MM.1S (cell line): Measurements from ENCODE around the gene C4orf17.
A peak's percentile ranks its signal among the peaks of the same experiment; 100 is the strongest.

Experiments used
- DNase-seq: peaks from one replicate; pipeline ENCODE4 v3.0.0-alpha.2; 2015
- H2AFZ ChIP-seq: fragments of 300-600 bp; sonication (generic); 2 replicates; pipeline ENCODE4 v1.6.0; 2016; ENCODE audit warnings: antibody characterized with exemption, low read length
- H3F3A ChIP-seq: fragments of 300-600 bp; sonication (generic); 2 replicates; pipeline ENCODE4 v1.6.1; 2016; ENCODE audit warnings: mild to moderate bottlenecking, antibody characterized with exemption, low read length, moderate library complexity, mixed read lengths; ENCODE audit not compliant: insufficient read depth
- H3K27ac ChIP-seq: fragments of 300-600 bp; sonication (generic); 2 replicates; pipeline ENCODE4 v1.5.1; 2016; ENCODE audit warnings: mild to moderate bottlenecking, low read length
- H3K27me3 ChIP-seq: fragments of 300-600 bp; sonication (generic); replicated peaks from 2 replicates; pipeline ENCODE4 v1.6.0; 2016; ENCODE audit warnings: low read length; ENCODE audit not compliant: insufficient read depth
- H3K36me3 ChIP-seq: fragments of 300-600 bp; sonication (generic); replicated peaks from 2 replicates; pipeline ENCODE4 v1.6.1; 2016; ENCODE audit warnings: mild to moderate bottlenecking, low read length, mixed read lengths; ENCODE audit not compliant: insufficient read depth
- H3K4me1 ChIP-seq: fragments of 300-600 bp; sonication (generic); 2 replicates; pipeline ENCODE4 v1.6.1; 2016; ENCODE audit warnings: low read length, mixed read lengths
- H3K4me2 ChIP-seq: fragments of 300-600 bp; sonication (generic); 2 replicates; pipeline ENCODE4 v1.6.0; 2016; ENCODE audit warnings: low read depth, low read length
- H3K4me3 ChIP-seq: fragments of 300-600 bp; sonication (generic); 2 replicates; pipeline ENCODE4 v1.5.1; 2016; ENCODE audit warnings: low read length, mixed read lengths
- H3K79me2 ChIP-seq: fragments of 300-600 bp; sonication (generic); 2 replicates; pipeline ENCODE4 v1.6.1; 2016; ENCODE audit warnings: mixed run types, low read length, mixed read lengths
- H3K9ac ChIP-seq: fragments of 300-600 bp; sonication (generic); 2 replicates; pipeline ENCODE4 v1.6.1; 2016; ENCODE audit warnings: low read length, mixed read lengths
- H3K9me2 ChIP-seq: fragments of 300-600 bp; sonication (generic); replicated peaks from 2 replicates; pipeline ENCODE4 v1.6.1; 2016; ENCODE audit warnings: mild to moderate bottlenecking, low read length, mixed read lengths; ENCODE audit not compliant: insufficient read depth
- H3K9me3 ChIP-seq: fragments of 300-600 bp; sonication (generic); replicated peaks from 2 replicates; pipeline ENCODE4 v1.6.1; 2016; ENCODE audit warnings: mild to moderate bottlenecking, low read length, mixed read lengths; ENCODE audit not compliant: insufficient read depth
- H4K20me1 ChIP-seq: fragments of 300-600 bp; sonication (generic); 2 replicates; pipeline ENCODE4 v1.6.1; 2016; ENCODE audit warnings: mild to moderate bottlenecking, low read length, moderate library complexity, mixed read lengths; ENCODE audit not compliant: insufficient read depth
- EZH2 ChIP-seq: fragments of 300-600 bp; sonication (generic); optimal IDR thresholded peaks from 2 replicates; pipeline ENCODE3; 2017; ENCODE audit warnings: low read depth, mild to moderate bottlenecking, antibody characterized with exemption, low read length, mixed read lengths
- EZH2phosphoT487 ChIP-seq: fragments of 300-600 bp; sonication (generic); IDR thresholded peaks from 2 replicates; pipeline ENCODE4 v1.6.1; 2018; ENCODE audit warnings: antibody characterized with exemption, low read length
- TF ChIP-seq, protein P1 (sequence below): fragments of 300-600 bp; sonication (generic); IDR thresholded peaks from 2 replicates; pipeline ENCODE4 v1.5.1; 2016; ENCODE audit warnings: antibody characterized with exemption, low read length, mixed read lengths

C4orf17 gene

GRCh38 chr4:99510721-99511120, at the start of gene C4orf17:
TSS of gene C4orf17 (plus strand) at chr4:99511021. CDS start at chr4:99513082, 2,061 bp downstream.
- H3K4me1 ChIP-seq, result no peaks in the 10 kb centered on the region
- no peak within 1 kb of the TSS for H3K27ac ChIP-seq
- H3K27me3 ChIP-seq, result no peaks in the 10 kb centered on the region
- no peaks in the 10 kb centered on the region for H3K9me2 ChIP-seq
- no peaks in the 10 kb centered on the region for H3K36me3 ChIP-seq
- no peaks in the 10 kb centered on the region for H3K79me2 ChIP-seq
- no peak within 1 kb of the TSS for H3K4me3 ChIP-seq
- no peak within 1 kb of the TSS for H2AFZ ChIP-seq
- no peaks in the 10 kb centered on the region for H3F3A ChIP-seq
- TF ChIP-seq, protein P1, sequence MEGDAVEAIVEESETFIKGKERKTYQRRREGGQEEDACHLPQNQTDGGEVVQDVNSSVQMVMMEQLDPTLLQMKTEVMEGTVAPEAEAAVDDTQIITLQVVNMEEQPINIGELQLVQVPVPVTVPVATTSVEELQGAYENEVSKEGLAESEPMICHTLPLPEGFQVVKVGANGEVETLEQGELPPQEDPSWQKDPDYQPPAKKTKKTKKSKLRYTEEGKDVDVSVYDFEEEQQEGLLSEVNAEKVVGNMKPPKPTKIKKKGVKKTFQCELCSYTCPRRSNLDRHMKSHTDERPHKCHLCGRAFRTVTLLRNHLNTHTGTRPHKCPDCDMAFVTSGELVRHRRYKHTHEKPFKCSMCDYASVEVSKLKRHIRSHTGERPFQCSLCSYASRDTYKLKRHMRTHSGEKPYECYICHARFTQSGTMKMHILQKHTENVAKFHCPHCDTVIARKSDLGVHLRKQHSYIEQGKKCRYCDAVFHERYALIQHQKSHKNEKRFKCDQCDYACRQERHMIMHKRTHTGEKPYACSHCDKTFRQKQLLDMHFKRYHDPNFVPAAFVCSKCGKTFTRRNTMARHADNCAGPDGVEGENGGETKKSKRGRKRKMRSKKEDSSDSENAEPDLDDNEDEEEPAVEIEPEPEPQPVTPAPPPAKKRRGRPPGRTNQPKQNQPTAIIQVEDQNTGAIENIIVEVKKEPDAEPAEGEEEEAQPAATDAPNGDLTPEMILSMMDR, result no peak
- TF ChIP-seq EZH2phosphoT487, result no peak
- TF ChIP-seq EZH2, result no peak
- H3K4me2 ChIP-seq, result no peak within 1 kb of the TSS
- H4K20me1 ChIP-seq, result no peaks in the 10 kb centered on the region
- DNase-seq, result no peak
- no peak within 1 kb of the TSS for H3K9ac ChIP-seq
- no peaks in the 10 kb centered on the region for H3K9me3 ChIP-seq

GRCh38 chr4:99461623-99462401, 49.0 kb upstream of the C4orf17 start:
- H2AFZ ChIP-seq, result no peak overlapping the region
- DNase-seq, result no peak

DNA sequence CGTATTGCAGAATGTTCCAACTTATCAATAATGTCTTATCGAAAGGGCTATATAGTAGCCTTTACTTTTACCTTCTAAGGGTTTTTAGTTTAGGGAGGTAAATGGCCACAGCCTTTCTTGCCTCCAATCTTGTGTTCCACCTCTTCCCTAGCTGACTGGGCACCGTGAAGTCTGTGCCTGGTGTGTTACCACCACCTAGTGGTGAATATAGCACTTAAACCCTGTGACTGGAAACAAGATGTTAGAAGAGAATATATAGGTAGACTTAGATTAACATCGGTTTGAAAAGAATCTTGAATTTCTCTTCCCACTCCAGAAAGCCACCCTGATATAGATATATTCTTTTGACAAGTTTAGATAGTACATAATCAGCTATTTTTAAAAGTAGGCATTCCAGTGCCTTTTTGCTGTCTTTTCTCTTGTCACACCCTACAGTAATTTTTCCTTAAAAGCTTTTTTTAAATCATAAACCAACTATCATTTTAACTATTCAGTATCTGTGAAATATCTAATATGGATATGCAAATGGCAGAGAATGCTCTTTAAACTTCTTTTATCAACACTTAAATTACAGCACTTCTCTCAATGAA, 47.9 kb upstream of the C4orf17 start:
- TF ChIP-seq, protein P1, result peak; percentile 82
- TF ChIP-seq EZH2phosphoT487 (no peak), EZH2 (no peak)
- Histone ChIP-seq H3K9me2 (no peaks in the 10 kb centered on the region), H3K4me2 (no peak overlapping the region), H3F3A (no peaks in the 10 kb centered on the region), H3K79me2 (no peaks in the 10 kb centered on the region), H3K9me3 (no peaks in the 10 kb centered on the region), H3K9ac (no peak overlapping the region), H3K4me3 (no peak overlapping the region), H3K27me3 (no peaks in the 10 kb centered on the region), H3K27ac (no peak overlapping the region), H3K4me1 (no peaks in the 10 kb centered on the region), H3K36me3 (no peaks in the 10 kb centered on the region), H4K20me1 (no peaks in the 10 kb centered on the region), H2AFZ (no peak overlapping the region)
- peak; percentile 63 for DNase-seq

More at GRCh38 chr4:99461623-99462401, 49.0 kb upstream of the C4orf17 start:
- no peak overlapping the region for H3K4me3 ChIP-seq
- no peak overlapping the region for H3K9ac ChIP-seq
- H3K27me3 ChIP-seq, result no peaks in the 10 kb centered on the region
- H4K20me1 ChIP-seq, result no peaks in the 10 kb centered on the region
- H3K36me3 ChIP-seq, result no peaks in the 10 kb centered on the region
- H3K9me3 ChIP-seq, result no peaks in the 10 kb centered on the region
- no peaks in the 10 kb centered on the region for H3F3A ChIP-seq
- H3K9me2 ChIP-seq, result no peaks in the 10 kb centered on the region
- no peak overlapping the region for H3K4me2 ChIP-seq
- TF ChIP-seq, protein P1, result no peak
- no peak for TF ChIP-seq EZH2phosphoT487
- no peak for TF ChIP-seq EZH2
- H3K4me1 ChIP-seq, result no peaks in the 10 kb centered on the region
- H3K27ac ChIP-seq, result no peak overlapping the region
- no peaks in the 10 kb centered on the region for H3K79me2 ChIP-seq
